B cell (primary cell): Measurements from ENCODE around the gene STAB1. TPM values are rescaled to one million over a fixed set of nuclear protein-coding genes. Genes with fewer than 3 reads are reported as not detected.

Experiments used
- ATAC-seq: fragments of 200-7000 bp; cut with Tn5 transposase; one replicate; pipeline ENCODE4 v1.10.0; 2021; ENCODE audit warnings: low read depth, mild to moderate bottlenecking, moderate number of reproducible peaks, moderate library complexity
- CTCF ChIA-PET: fragments of 350-600 bp; sonication (Branson Sonifier 250); formaldehyde crosslinking; loops from one replicate; lab custom pipeline; 2021; ENCODE audit warnings: antibody characterized with exemption, inconsistent platforms; lab: Charles Lee
- POLR2A ChIA-PET: fragments of 350-600 bp; sonication (Branson Sonifier 250); formaldehyde crosslinking; loops from one replicate; lab custom pipeline; 2021; ENCODE audit warnings: antibody characterized with exemption; lab: Charles Lee
- DNase-seq: peaks from one replicate; pipeline ENCODE4 v3.0.0; 2013
- H2AFZ ChIP-seq: 2 replicates; pipeline ENCODE4 v1.6.1; 2012; ENCODE audit warnings: mild to moderate bottlenecking, low read depth, low read length; ENCODE audit not compliant: insufficient read depth, poor library complexity, severe bottlenecking
- H3K27ac ChIP-seq, 2 donors: 1 replicate in 1 of 2; 2 replicates in 1 of 2; pipeline ENCODE4 v1.5.1; 2012 to 2013; ENCODE audit warnings: low read length in 2 of 2, mild to moderate bottlenecking in 2 of 2, moderate library complexity in 1 of 2
- H3K27me3 ChIP-seq, 4 experiments: fragments of 200-600 bp in 1 of 4; sonication (generic) in 1 of 4; replicated peaks in 1 of 4; 1 replicate in 2 of 4; 2 replicates in 2 of 4; pipeline versions ENCODE4 v1.6.1 to v1.7.0; 2013 to 2016; ENCODE audit warnings: low read length in 3 of 4, mild to moderate bottlenecking in 2 of 4, mixed read lengths in 1 of 4, moderate library complexity in 1 of 4; ENCODE audit not compliant: insufficient read depth in 4 of 4, control insufficient read depth in 3 of 4; ENCODE audit errors: control extremely low read depth in 1 of 4
- H3K36me3 ChIP-seq, 2 experiments: replicated peaks in 1 of 2; 1 replicate in 1 of 2; 2 replicates in 1 of 2; pipeline versions ENCODE4 v1.6.1 to v1.7.1; 2013; ENCODE audit warnings: low read length in 1 of 2; ENCODE audit not compliant: insufficient read depth in 2 of 2, control insufficient read depth in 1 of 2; ENCODE audit errors: control extremely low read depth in 1 of 2, extremely low read depth in 1 of 2
- H3K4me1 ChIP-seq, 2 donors: fragments of 200-600 bp in 1 of 2; sonication (generic) in 1 of 2; 1 replicate in 1 of 2; 2 replicates in 1 of 2; pipeline versions ENCODE4 v1.5.1 to v1.6.1; 2013 to 2017; ENCODE audit warnings: low read length in 2 of 2; ENCODE audit not compliant: control insufficient read depth in 2 of 2, insufficient read depth in 2 of 2
- H3K4me2 ChIP-seq: replicated peaks from 2 replicates; pipeline ENCODE3; 2012; ENCODE audit warnings: mild to moderate bottlenecking, low read depth, low read length; ENCODE audit not compliant: poor library complexity, severe bottlenecking
- H3K4me3 ChIP-seq, 5 experiments: fragments of 200-600 bp in 1 of 5; sonication (generic) in 1 of 5; 1 replicate in 3 of 5; 2 replicates in 2 of 5; pipeline versions ENCODE4 v1.5.1 to v1.7.0; 2011 to 2016; ENCODE audit warnings: low read length in 4 of 5, mild to moderate bottlenecking in 4 of 5, low read depth in 2 of 5, control low read depth in 1 of 5, moderate library complexity in 1 of 5; ENCODE audit not compliant: insufficient read depth in 1 of 5; ENCODE audit errors: control extremely low read depth in 1 of 5, extremely low read depth in 1 of 5
- H3K79me2 ChIP-seq: fragments of 200-600 bp; sonication (generic); one replicate; pipeline ENCODE4 v1.6.0; 2016; ENCODE audit warnings: low read length; ENCODE audit not compliant: control insufficient read depth, insufficient read depth
- H3K9ac ChIP-seq: fragments of 200-600 bp; sonication (generic); 2 replicates; pipeline ENCODE4 v1.6.1; 2017; ENCODE audit warnings: mild to moderate bottlenecking, low read length, moderate library complexity
- H3K9me3 ChIP-seq, 3 donors: one replicate each; pipeline versions ENCODE4 v1.6.1 to v1.7.1; 2013; ENCODE audit warnings: low read length in 2 of 3; ENCODE audit not compliant: control insufficient read depth in 2 of 3, insufficient read depth in 1 of 3; ENCODE audit errors: control extremely low read depth in 1 of 3
- H4K20me1 ChIP-seq: 2 replicates; pipeline ENCODE4 v1.6.0; 2012; ENCODE audit warnings: mild to moderate bottlenecking, low read length; ENCODE audit not compliant: insufficient read depth, control insufficient read depth, poor library complexity, severe bottlenecking
- H3K27ac Mint-ChIP-seq: one replicate; pipeline ENCODE4 v1.8.0; 2021; ENCODE audit warnings: mixed read lengths
- H3K27me3 Mint-ChIP-seq: one replicate; pipeline ENCODE4 v1.8.0; 2021; ENCODE audit warnings: mixed read lengths
- H3K4me1 Mint-ChIP-seq: one replicate; pipeline ENCODE4 v1.8.0; 2021; ENCODE audit warnings: mixed read lengths
- H3K4me3 Mint-ChIP-seq: one replicate; pipeline ENCODE4 v1.8.0; 2021; ENCODE audit warnings: mixed read lengths
- H3K9me3 Mint-ChIP-seq: one replicate; pipeline ENCODE4 v1.8.0; 2022; ENCODE audit warnings: mixed read lengths; ENCODE audit not compliant: insufficient read depth
- EZH2 ChIP-seq: IDR thresholded peaks from 2 replicates; pipeline ENCODE4 v1.6.1; 2012; ENCODE audit warnings: borderline replicate concordance, low read depth, mild to moderate bottlenecking, moderate library complexity, low read length; ENCODE audit not compliant: insufficient read depth, poor library complexity, severe bottlenecking
- WGBS: methylation state at CpG from one replicate; pipeline ENCODE4 v1.1.5; 2013; ENCODE audit warnings: missing lambda C conversion rate; ENCODE audit not compliant: insufficient coverage; 5-methylcytosine and 5-hydroxymethylcytosine counted together
- intact Hi-C: fragments of 100-400 bp; cut with micrococcal nuclease; formaldehyde crosslinking; loops from one replicate; pipeline ENCODE4 v1.10.0; 2022
- polyA plus RNA-seq: library from polyadenylated mRNA; depleted of rRNA; stranded (reverse); fragments of >200 nt; gene quantifications from 2 replicates; pipeline ENCODE4 v1.2.3, GENCODE V29; 2012
- total RNA-seq, 2 donors: library from RNA; stranded (reverse); fragments of 120-200 nt in 1 of 2; gene quantifications; 1 replicate in 1 of 2; 2 replicates in 1 of 2; pipeline versions ENCODE4 v1.2.3 to v1.2.4, GENCODE V29; 2013 to 2022
- TF ChIP-seq, protein P1 (sequence below): fragments of 200-600 bp; IDR thresholded peaks from one replicate; pipeline ENCODE4 v1.8.0; 2022; ENCODE audit warnings: antibody characterized with exemption, mild to moderate bottlenecking

STAB1 gene
- total and polyA plus RNA-seq, 2 donors (not counting 1 experiment from before 2014, with no cell fraction given) = 3.8 to 4.5 TPM

GRCh38 chr3:52450489-52451236, 44.5 kb upstream of the STAB1 start:
- ATAC-seq = no peak
- peaks cover 13% of the 10 kb centered on the region for H3K4me1 Mint-ChIP-seq
- no peak overlapping the region for H3K4me3 ChIP-seq
- H3K9me3 Mint-ChIP-seq = no peaks in the 10 kb centered on the region
- ChIA-PET POLR2A (interaction anchor here (1.2 kb wide), 1 partner anchor 17 kb away, joined by 4 read pairs; no protein-coding TSS in a partner anchor), CTCF (interaction anchor here (0.7 to 1.3 kb wide), 2 partner anchors 38 to 219 kb away, joined by 3 read pairs; no protein-coding TSS in a partner anchor)
- H3K4me1 ChIP-seq = peaks cover 10 to 18% of the 10 kb centered on the region in 2 donors
- intact Hi-C loops = no loop called here
- no peak overlapping the region for H3K4me3 Mint-ChIP-seq
- H3K27me3 Mint-ChIP-seq = no peaks in the 10 kb centered on the region
- no peak for DNase-seq
- no peaks in the 10 kb centered on the region for H3K36me3 ChIP-seq
- H2AFZ ChIP-seq = no peak overlapping the region
- no peak overlapping the region for H3K27ac Mint-ChIP-seq
- H3K4me2 ChIP-seq = no peak overlapping the region
- H3K9me3 ChIP-seq = no peaks in the 10 kb centered on the region
- no peak overlapping the region for H3K9ac ChIP-seq
- 89% methylated on average over 8 of the region's 11 CpGs for WGBS
- no peak overlapping the region for H3K27ac ChIP-seq
- peaks cover 35% of the 10 kb centered on the region for H3K79me2 ChIP-seq
- no peaks in the 10 kb centered on the region for H3K27me3 ChIP-seq
- H4K20me1 ChIP-seq = no peaks in the 10 kb centered on the region
- TF ChIP-seq, protein P1, sequence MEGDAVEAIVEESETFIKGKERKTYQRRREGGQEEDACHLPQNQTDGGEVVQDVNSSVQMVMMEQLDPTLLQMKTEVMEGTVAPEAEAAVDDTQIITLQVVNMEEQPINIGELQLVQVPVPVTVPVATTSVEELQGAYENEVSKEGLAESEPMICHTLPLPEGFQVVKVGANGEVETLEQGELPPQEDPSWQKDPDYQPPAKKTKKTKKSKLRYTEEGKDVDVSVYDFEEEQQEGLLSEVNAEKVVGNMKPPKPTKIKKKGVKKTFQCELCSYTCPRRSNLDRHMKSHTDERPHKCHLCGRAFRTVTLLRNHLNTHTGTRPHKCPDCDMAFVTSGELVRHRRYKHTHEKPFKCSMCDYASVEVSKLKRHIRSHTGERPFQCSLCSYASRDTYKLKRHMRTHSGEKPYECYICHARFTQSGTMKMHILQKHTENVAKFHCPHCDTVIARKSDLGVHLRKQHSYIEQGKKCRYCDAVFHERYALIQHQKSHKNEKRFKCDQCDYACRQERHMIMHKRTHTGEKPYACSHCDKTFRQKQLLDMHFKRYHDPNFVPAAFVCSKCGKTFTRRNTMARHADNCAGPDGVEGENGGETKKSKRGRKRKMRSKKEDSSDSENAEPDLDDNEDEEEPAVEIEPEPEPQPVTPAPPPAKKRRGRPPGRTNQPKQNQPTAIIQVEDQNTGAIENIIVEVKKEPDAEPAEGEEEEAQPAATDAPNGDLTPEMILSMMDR = no peak
- no peak for TF ChIP-seq EZH2
